Coronary artery (tissue), 2 donors: ENCODE results near the gene CELA2A.
A peak's percentile ranks its signal among the peaks of the same experiment; 100 is the strongest.
"Not testable (repeated sequence)": the region's sequence is repeated elsewhere in the genome, so short reads cannot be mapped to it uniquely, and the experiment has no call there.

ENCODE experiments used
- DNase-seq: peaks from one replicate; pipeline ENCODE4 v3.0.0-alpha.2; 2017; ENCODE audit warnings: low spot score
- H3K27ac ChIP-seq, 2 donors: fragments of 200-600 bp; sonication (generic); one replicate each; pipeline ENCODE4 v1.5.1; 2016 to 2019
- H3K4me3 ChIP-seq: fragments of 200-600 bp; sonication (generic); 2 replicates; pipeline ENCODE4 v1.5.1; 2016; ENCODE audit warnings: mild to moderate bottlenecking, moderate library complexity
- CTCF ChIP-seq: fragments of 200-600 bp; sonication (generic); IDR thresholded peaks from one replicate; pipeline ENCODE4 v1.5.1; 2019; ENCODE audit warnings: antibody characterized with exemption

CELA2A gene

GRCh38 chr1:15430787-15431570 is 25.6 kb upstream of the CELA2A start:
- TF ChIP-seq CTCF: peak; percentile 98
- no peak overlapping the region for H3K27ac ChIP-seq
- no peak for DNase-seq
- H3K4me3 ChIP-seq: no peak overlapping the region

GRCh38 chr1:15431571-15431948 is 25.0 kb upstream of the CELA2A start:
- TF ChIP-seq CTCF: no peak
- Histone ChIP-seq H3K4me3 (no peak overlapping the region), H3K27ac (no peak overlapping the region)
- no peak for DNase-seq

- no peak for DNase-seq
- H3K4me3 ChIP-seq: no peak overlapping the region
- no peak for TF ChIP-seq CTCF
- H3K27ac ChIP-seq: no peak overlapping the region
Measured at GRCh38 chr1:15432324-15432723, 24.2 kb upstream of the CELA2A start.

- no peak for TF ChIP-seq CTCF
- H3K4me3 ChIP-seq: no peak overlapping the region
- H3K27ac ChIP-seq: no peak overlapping the region
- DNase-seq: no peak
Measured at GRCh38 chr1:15433471-15433870, 23.1 kb upstream of the CELA2A start.

- not testable (repeated sequence) for H3K27ac ChIP-seq, H3K4me3 ChIP-seq, DNase-seq
Measured at GRCh38 chr1:15434739-15435138, 21.8 kb upstream of the CELA2A start.

GRCh38 chr1:15435239-15436077 is 21.1 kb upstream of the CELA2A start:
- no peak for TF ChIP-seq CTCF
- no peak overlapping the region for H3K4me3 ChIP-seq
- no peak overlapping the region for H3K27ac ChIP-seq
- DNase-seq: no peak

GRCh38 chr1:15436881-15437442 is 19.6 kb upstream of the CELA2A start:
- Histone ChIP-seq H3K4me3 (no peak overlapping the region), H3K27ac (no peak overlapping the region)
- DNase-seq: no peak
- TF ChIP-seq CTCF: no peak
